ENCODE measurements around the gene FNDC8. TPM values are rescaled to one million over a fixed set of nuclear protein-coding genes. Genes with fewer than 3 reads are reported as not detected.
A peak's percentile ranks its signal among the peaks of the same experiment; 100 is the strongest.

The FNDC8 gene
- total RNA-seq, 1 experiment from 2014 or later, result not detected

DNA sequence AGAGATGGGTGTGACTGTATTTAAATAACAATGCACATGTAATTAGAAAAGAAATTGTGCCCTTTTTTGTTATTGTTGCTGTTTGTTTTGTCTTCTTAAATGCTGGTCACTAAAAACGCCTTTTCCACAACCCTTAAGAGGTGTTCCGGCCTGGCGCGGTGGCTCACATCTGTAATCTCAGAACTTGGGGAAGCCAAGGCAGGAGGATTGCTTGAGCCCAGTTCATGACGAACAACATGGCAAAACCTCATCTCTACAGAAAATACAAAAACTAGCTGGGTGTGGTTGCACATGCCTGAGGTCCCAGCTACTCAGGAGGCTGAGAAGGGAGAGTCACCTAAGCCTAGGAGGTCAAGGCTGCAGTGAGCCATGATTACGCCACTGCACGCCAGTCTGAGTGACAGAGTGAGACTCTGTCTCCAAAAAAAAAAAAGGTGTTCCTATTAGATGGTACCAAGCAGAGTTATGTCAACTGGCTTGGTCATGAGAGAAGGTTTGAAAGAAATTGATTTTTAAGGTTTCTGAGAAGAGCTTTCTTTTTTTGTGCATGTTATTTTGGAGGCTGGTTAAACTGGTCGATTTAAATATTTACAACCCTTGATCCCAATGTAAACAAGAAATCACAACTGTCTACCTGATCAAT, 34.4 kb upstream of the FNDC8 start:
- H3K79me2 ChIP-seq (ENCODE audit: low read depth), result peaks cover 53% of the 10 kb centered on the region
- intact Hi-C loops (cut with micrococcal nuclease; ENCODE audit: unreplicated experiment), result loop anchor here (5.0 kb wide), 3 partner anchors 65 to 155 kb away; partner anchors contain the start of genes LIG3 and SLFN5
- H3K4me2 ChIP-seq, result peak overlapping the region; percentile 89

DNA sequence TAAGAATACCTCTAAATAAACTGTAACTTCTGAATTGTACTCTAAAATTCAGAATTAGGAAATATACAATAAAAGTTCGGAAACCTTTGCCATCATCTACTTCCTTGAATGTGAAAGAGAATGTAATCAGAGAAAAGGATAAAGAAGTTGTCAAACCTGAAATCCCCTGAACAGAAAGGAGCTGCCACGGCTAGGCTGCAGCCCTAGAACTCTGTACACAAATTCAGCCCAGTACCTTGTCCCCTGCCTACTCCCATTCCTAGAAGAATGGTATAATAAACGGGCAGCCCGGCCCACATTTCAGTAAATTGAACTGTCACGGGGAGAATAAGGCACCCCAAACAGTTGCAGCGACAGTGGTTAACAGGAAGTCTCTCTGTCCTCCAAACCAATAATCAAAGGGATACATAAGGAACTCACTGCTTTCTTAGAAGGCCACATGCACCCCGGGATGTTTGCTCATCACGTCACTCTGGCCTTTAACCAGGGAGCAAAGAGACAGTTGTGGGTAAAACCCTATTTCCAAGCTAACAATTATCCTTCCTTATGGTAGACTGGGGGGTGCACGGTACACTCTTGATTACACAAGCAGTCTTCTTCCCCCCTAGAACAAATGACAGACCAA, 33.6 kb upstream of the FNDC8 start:
- no peaks in the 10 kb centered on the region for H4K20me1 ChIP-seq (ENCODE audit: insufficient read depth)
- BruUV-seq (replicated peaks), result no TSS peak
- no peaks in the 10 kb centered on the region for H3K27me3 ChIP-seq (ENCODE audit: insufficient read depth, low read depth)
- peak overlapping the region; percentile 83 for H2AFZ ChIP-seq
- intact Hi-C loops (cut with micrococcal nuclease; ENCODE audit: unreplicated experiment), result loop anchor here (5.0 kb wide), 3 partner anchors 66 to 154 kb away; partner anchors contain the start of genes LIG3 and SLFN5
- peak overlapping the region; percentile 78 for H3K27ac ChIP-seq
- POLR2A ChIA-PET (ENCODE audit: unreplicated experiment), result interaction anchor here (0.6 to 0.7 kb wide), 2 partner anchors 23 to 68 kb away, joined by 4 to 6 read pairs; no protein-coding TSS in a partner anchor
- CTCF ChIA-PET, result no interaction called here
- peak overlapping the region; percentile 80 for H3K4me3 ChIP-seq
- H3F3A ChIP-seq (ENCODE audit: insufficient read depth, low read depth), result peaks cover 28% of the 10 kb centered on the region
- H3K4me2 ChIP-seq, result peak overlapping the region; percentile 89
- no peaks in the 10 kb centered on the region for H3K36me3 ChIP-seq (ENCODE audit: low read depth)
- H3K79me2 ChIP-seq (ENCODE audit: low read depth), result peaks cover 49% of the 10 kb centered on the region
- H3K9me2 ChIP-seq (ENCODE audit: insufficient read depth), result no peaks in the 10 kb centered on the region
- H3K4me1 ChIP-seq (replicated peaks; ENCODE audit: insufficient read depth), result peaks cover 50% of the 10 kb centered on the region
- TF ChIP-seq CTCF (conservative IDR thresholded peaks at IDR 0.05) (no peak), EZH2 (IDR thresholded peaks at IDR 0.05; ENCODE audit: low read depth) (no peak)
- peak; percentile 24 to 77 for DNase-seq
- H3K9me3 ChIP-seq (ENCODE audit: insufficient read depth, low read depth), result no peaks in the 10 kb centered on the region

More for the DNA sequence above, 34.4 kb upstream of the FNDC8 start:
- ChIA-PET POLR2A (ENCODE audit: unreplicated experiment) (interaction anchor here (0.6 kb wide), 1 partner anchor 23 kb away, joined by 4 read pairs; no protein-coding TSS in a partner anchor), CTCF (no interaction called here)
- Histone ChIP-seq H3K4me3 (peak overlapping the region; percentile 80), H2AFZ (no peak overlapping the region), H3K9me3 (ENCODE audit: insufficient read depth, low read depth) (no peaks in the 10 kb centered on the region), H3K4me1 (replicated peaks; ENCODE audit: insufficient read depth) (peaks cover 58% of the 10 kb centered on the region), H3K27me3 (ENCODE audit: insufficient read depth, low read depth) (no peaks in the 10 kb centered on the region), H4K20me1 (ENCODE audit: insufficient read depth) (no peaks in the 10 kb centered on the region), H3K36me3 (ENCODE audit: low read depth) (no peaks in the 10 kb centered on the region), H3K9me2 (ENCODE audit: insufficient read depth) (no peaks in the 10 kb centered on the region), H3K27ac (peak overlapping the region; percentile 78), H3F3A (ENCODE audit: insufficient read depth, low read depth) (peaks cover 36% of the 10 kb centered on the region)
- BruUV-seq (replicated peaks), result no TSS peak
- peak; percentile 18 to 62 for DNase-seq
- TF ChIP-seq CTCF (conservative IDR thresholded peaks at IDR 0.05), result no peak
- TF ChIP-seq EZH2 (IDR thresholded peaks at IDR 0.05; ENCODE audit: low read depth), result no peak

DNA sequence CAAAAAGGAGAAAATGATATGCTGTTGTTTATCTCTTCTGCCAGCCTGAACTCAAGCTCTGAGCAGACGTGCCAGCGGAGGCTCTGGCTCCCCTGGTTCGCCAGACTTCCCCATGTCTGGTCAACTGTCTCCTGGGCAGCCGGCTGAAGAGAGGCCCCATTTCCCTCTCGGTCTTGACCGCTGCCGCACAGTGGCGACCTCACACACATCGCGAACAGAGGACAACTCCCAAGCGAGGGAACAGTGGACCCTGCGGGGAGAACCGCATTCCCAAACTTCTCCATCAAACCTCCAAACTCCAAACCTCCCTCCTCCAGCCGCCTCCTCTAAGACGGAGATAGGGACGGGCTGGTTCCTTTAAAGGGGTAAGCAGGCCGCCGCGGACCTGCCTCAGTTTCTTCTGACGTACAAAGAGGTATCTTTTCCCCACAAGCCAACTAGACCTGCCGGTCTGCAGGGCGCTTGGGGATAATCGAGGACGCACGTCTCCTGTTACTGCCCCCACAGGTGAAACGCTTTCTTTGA, 33.0 kb upstream of the FNDC8 start:
- Histone ChIP-seq H3K9me2 (ENCODE audit: insufficient read depth) (no peaks in the 10 kb centered on the region), H3K27me3 (ENCODE audit: insufficient read depth, low read depth) (no peaks in the 10 kb centered on the region), H3K27ac (peak overlapping the region; percentile 78), H2AFZ (peak overlapping the region; percentile 83), H3K4me1 (replicated peaks; ENCODE audit: insufficient read depth) (peaks cover 44% of the 10 kb centered on the region), H3K4me3 (peak overlapping the region; percentile 80), H3K79me2 (ENCODE audit: low read depth) (peaks cover 43% of the 10 kb centered on the region), H3K36me3 (ENCODE audit: low read depth) (no peaks in the 10 kb centered on the region), H3K4me2 (peak overlapping the region; percentile 89), H3F3A (ENCODE audit: insufficient read depth, low read depth) (peaks cover 23% of the 10 kb centered on the region), H4K20me1 (ENCODE audit: insufficient read depth) (no peaks in the 10 kb centered on the region), H3K9me3 (ENCODE audit: insufficient read depth, low read depth) (no peaks in the 10 kb centered on the region; the same call in 1 of the 2 replicates)
- POLR2A ChIA-PET (ENCODE audit: unreplicated experiment), result no interaction called here
- peak in 1 of 2 experiments; percentile 31 for DNase-seq
- CTCF ChIA-PET, result no interaction called here
- TF ChIP-seq CTCF (conservative IDR thresholded peaks at IDR 0.05) (no peak), EZH2 (IDR thresholded peaks at IDR 0.05; ENCODE audit: low read depth) (no peak)
- BruUV-seq (replicated peaks), result TSS peak; percentile 61
- intact Hi-C loops (cut with micrococcal nuclease; ENCODE audit: unreplicated experiment), result loop anchor here (5.0 kb wide), 3 partner anchors 66 to 154 kb away; partner anchors contain the start of genes LIG3 and SLFN5
